ENCODE data around the gene CS.

- TF ChIP-seq POLR2A (IDR thresholded peaks at IDR 0.05): no peak
- no peak for TF ChIP-seq CTCF (IDR thresholded peaks at IDR 0.05)
These were observed 43.1 kb downstream of the CS start for GRCh38 chr12:56257071-56257470.

Measured in adrenal gland (tissue), 5 donors.